Measurements from ENCODE around the gene SORBS1. TPM values are rescaled to one million over a fixed set of nuclear protein-coding genes. Genes with fewer than 3 reads are reported as not detected.
A peak's percentile ranks its signal among the peaks of the same experiment; 100 is the strongest.

The SORBS1 gene
- total RNA-seq, 1 donor from 2014 or later, result 697 TPM

DNA sequence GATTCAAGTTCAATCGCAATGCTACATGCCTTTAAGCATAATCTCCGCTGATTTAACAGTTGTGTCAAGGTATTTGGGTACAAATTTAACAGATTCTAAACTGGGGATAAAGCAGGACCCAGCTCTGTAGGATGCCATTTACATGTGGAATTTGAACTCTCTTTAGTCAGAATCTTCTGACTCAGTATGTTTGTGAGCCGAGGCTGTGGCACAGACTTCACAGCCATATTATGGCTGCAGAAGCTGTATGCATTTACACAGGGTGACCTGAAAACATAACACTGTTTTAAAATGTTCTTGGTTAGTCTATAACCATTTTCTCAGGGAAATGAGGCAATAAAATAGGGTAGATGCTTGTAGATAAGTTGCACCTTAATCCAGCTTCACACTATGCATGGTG, 279.1 kb downstream of the SORBS1 start:
- DNase-seq, result no peak
- ATAC-seq (ENCODE audit: poor library complexity), result no peak
- intact Hi-C loops (cut with DNase I), result no loop called here

DNA sequence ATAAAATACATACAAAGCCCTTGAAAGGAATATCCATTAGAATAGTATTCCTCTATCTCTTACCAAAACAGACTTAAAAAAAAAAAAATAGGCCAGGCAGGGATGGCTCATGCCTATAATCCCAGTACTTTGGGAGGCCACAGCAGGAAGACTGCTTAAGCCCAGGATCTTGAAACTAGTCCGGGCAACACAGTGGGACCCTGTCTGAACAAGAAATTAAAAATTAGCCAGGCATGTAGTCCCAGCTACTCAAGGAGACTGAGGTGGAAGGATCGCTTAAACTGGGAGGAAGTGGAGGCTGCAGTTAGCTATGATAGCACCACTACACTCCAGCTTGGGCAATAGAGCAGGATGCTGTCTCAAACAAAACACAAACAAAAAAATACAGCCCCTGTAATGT, 280.0 kb downstream of the SORBS1 start:
- no peak for DNase-seq
- ATAC-seq (ENCODE audit: poor library complexity), result no peak
- intact Hi-C loops (cut with DNase I), result no loop called here

DNA sequence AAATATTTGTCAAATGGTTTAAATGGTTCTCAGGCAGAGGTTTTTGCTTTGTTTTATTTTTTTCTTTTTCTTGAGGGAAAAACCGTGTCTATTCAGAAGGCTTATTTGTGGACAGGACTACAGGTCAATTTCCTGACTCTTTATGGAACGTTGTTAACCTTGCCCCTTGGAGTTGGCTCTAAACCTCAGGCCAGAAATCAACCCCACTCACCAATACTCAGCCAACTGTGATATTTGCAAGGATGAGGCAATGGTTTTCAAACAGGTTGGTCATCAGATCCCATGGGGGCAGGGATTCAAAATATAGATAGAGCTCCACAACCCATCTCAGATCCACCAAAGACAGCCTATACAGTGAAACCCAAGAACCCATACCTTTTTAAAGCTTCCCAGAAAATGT, 280.5 kb downstream of the SORBS1 start:
- intact Hi-C loops (cut with DNase I), result no loop called here
- ATAC-seq (ENCODE audit: poor library complexity) (no peak), DNase-seq (no peak)

DNA sequence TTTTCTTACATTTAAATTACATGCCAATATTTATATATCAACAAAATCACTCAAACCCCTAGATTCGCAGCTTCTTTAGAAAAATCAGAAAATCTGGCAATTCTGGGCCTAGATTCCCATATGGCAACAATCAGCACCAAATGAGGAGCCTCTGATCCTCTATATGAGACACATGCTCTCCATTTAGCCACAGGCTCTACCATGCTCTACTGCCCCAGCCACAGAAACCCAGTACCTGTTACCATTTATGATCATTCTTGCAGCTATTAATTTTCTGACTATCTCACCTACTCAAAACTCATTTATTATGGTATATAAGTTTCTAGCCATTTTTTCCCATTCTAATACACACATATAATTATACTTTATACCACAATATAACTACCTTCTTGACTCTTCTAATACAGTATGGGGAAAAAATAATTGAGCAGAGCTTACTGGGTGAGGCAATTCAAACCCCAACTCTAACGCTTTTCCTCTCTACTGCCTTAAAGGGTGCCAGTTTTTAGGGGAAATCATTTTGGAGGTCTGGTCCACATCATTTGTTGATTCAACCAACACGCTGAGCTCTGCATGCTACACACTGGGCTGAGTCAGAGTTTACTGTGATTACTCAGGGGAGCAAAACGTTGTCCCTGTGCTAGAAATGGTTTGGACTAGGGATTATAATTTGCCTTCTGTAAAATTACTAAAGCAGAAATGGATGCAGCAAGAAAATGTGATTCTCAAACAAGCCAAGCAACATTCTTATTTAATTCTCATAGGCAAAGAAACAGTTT, 281.9 kb downstream of the SORBS1 start:
- intact Hi-C loops (cut with DNase I), result no loop called here
- no peak for DNase-seq
- ATAC-seq (ENCODE audit: poor library complexity), result peak; percentile 41

DNA sequence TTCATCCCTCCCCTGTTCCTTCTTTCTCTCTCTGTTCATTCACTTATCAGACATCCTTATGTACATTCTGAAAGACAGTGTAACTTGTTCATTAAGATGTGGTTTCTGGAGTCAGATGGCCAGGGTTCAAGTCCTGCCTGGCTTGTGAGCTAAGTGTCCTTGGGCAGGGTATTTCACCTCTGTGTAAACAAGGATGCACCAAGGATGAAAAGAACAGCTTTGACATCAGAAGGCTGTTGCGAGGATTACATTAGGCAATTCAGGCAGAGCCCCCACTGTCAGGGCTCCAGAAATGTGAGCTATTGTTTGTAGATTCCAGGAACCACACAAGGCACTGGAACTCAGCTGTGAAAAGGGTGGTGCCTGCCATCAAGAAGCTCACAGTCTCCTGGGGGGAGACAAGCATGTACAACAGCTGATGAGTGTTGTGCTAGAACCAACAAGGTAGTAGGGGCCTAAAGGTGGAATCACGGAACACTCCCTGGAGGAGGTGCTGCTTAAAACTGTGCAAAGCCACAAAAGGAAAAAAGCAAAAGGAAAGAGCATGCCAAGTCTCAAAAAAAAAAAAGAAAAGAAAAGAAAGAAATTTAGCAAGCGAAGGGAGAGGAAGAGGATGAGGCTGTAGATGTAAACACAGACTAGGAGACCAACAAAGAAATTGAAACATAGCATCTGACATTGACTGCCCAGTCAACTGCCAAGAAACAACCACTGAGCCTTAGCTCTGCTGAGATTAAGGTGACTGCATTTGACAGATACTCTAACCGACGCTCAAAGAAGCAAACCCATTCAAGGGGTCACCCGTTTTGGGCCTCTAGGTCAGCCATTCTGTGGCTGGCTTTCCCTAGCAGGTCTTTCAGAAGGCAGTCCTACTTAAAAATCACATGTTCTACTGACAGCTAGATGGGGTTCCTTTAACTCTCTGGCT, 282.8 kb downstream of the SORBS1 start:
- DNase-seq, result no peak
- peak; percentile 17 for ATAC-seq (ENCODE audit: poor library complexity)
- intact Hi-C loops (cut with DNase I), result no loop called here

DNA sequence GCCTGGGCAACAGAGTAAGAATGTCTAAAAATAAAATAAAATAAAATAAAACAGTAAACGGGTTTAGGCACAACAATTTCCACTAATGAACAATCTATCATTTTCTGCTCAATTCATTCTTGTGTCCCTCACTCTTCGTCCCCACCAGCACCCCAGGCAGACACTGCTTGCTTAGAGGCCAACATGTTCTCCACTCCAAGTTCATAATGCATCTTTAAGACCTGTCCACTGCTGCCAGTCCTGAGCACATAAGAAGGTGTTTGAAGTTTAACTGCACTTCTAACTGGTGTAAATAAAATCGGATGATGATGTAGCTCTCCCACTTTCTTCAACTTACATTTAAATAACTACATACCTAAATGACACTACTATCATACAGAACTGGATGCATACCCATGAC, 283.6 kb downstream of the SORBS1 start:
- DNase-seq, result no peak
- intact Hi-C loops (cut with DNase I), result no loop called here
- no peak for ATAC-seq (ENCODE audit: poor library complexity)

DNA sequence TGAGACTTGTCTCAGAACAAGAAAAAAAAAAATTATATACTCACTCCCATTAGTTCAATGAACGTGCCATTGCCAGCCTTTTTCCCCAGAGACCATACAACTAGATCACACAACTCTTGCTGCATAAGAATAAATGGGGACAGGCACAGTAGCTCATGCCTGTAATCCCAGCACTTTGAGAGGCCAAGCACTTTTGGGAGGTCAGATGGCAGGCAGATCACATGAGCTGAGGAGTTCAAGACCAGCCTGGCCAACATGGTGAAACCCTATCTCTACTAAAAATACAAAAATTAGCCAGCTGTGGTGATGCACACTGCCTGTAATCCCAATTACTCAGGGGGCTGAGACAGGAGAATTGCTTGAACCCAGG, 284.0 kb downstream of the SORBS1 start:
- DNase-seq, result no peak
- intact Hi-C loops (cut with DNase I), result no loop called here
- no peak for ATAC-seq (ENCODE audit: poor library complexity)

DNA sequence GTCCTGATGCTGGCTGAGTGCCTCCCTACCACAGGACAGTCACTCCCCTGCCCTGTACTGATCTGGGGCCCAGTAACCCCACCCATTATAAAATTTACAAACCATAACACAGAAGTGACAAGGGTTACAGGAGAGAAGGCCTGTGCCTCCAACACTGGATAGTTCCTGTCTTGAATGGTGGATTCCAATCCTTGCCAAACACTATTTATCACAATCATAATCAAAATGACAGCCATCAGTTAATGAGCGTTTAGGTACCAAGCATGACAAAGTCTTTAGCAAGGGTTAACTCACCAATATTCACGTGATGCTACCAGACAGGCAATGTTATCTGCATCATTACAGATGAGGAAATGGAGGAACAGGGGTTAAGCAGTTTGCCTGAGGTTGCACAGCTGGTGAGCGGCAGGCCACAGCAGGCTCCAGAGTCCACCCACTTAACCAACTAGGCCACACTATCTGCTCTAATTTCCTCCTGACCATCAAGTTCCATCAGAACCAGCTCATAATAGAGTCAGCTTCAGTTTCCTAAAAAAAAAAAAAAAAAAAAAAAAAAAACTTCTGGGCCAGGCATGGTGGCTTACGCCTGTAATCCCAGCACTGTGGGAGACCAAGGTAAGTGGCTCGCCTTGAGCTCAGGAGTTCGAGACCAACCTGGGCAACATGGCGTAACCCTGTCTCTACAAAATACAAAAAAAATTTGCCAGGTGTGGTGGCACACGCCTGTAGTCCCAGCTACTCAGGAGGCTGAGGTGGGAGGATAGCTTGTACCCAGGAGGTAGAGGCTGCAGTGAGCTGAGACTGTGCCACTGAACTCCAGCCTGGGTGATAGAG, 284.6 kb downstream of the SORBS1 start:
- DNase-seq (no peak), ATAC-seq (ENCODE audit: poor library complexity) (peak; percentile 21)
- intact Hi-C loops (cut with DNase I), result no loop called here

DNA sequence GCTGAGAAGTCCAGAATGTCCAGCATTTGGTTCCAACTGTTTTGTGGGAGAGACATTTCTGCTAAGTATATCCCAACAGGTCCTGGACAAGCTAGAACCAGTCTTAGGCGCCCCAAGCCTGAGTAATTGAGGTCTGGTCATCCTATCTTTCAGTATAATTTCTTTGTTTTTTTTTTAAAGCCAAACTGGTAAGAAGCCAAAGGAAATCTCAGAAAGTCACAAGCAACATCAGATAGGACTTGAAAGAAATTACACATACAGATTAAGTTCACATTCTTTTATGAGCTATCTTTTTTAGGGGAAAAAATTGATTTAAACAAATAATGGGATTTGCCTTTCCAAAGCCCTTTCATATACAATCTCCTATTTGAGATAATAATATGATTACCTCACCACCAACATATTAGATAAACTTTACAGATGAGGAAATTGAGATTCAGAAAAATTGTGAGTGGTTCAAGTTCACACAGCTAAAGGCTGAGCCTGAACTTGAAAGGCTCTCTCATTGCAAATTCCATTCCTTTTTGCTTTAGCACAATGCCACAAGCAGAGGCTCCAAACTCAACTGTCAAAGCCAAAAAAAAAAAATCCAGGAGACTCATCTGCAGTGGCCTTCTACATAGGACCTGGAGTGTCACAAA, 285.3 kb downstream of the SORBS1 start:
- ATAC-seq (ENCODE audit: poor library complexity) (no peak), DNase-seq (no peak)
- intact Hi-C loops (cut with DNase I), result no loop called here

DNA sequence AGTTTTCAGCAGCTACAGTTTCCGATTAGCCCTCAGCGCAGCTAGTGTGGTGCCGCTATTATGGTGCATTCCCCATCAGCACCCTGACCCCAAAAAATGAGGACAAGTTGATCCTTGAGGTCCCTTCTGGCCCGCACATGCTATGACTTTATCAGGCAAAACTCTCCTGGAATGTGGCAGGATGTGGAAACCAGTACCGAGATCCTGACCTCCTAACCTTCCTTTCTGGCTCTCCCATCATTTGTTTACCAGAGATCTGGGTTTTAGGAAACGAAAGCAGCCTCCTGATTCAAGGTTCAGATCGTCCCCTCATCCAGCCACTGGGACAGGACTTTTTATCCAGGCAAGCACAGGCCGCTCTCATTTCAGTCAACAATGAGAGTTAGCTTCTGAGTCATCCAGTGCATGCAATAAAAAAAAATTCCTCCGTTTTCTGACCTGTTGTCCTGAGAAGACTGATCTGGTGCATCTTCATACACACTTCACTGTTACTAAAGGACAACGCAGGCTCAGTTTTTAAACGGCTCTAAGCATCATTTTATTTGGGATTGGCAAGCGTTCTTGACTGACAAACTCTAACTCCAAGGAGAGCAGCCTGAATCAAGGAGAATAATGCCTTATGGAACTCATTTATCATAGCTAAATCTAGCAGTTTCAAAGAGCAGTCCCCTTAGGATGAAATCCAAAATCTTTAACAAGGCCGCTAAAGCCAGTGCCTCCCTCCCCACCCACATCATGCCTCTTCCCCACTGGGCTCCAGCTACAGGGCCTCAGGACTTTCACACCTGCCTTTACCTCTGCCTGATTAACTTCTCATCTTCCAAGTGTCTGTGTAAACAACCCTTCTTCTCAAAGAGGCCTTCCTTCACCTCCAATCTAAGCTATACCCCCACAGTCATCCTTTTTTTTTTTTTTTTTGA, 287.5 kb downstream of the SORBS1 start:
- DNase-seq, result no peak
- intact Hi-C loops (cut with DNase I), result no loop called here
- ATAC-seq (ENCODE audit: poor library complexity), result peak; percentile 63

DNA sequence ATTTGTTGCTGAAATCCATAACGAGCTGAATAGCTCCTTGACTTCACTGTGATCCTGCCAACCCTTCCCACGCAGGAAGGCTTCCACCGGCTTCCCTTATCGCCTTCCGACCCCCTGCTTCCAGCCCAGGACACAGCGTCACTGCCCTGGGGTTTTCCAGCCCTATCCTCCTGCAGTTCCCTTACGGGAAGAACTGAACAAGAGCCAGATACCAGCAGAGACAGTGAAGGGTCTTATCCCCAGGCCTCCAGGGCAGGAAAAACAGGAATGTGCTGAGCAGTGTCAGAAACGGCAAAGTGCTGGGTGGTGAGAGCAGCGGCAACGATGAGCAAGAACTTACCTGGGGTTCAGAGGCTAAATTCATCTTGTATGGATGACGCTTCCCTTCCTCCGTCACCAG, 292.7 kb downstream of the SORBS1 start:
- peak; percentile 65 for ATAC-seq (ENCODE audit: poor library complexity)
- DNase-seq, result peak; percentile 66
- intact Hi-C loops (cut with DNase I), result no loop called here

DNA sequence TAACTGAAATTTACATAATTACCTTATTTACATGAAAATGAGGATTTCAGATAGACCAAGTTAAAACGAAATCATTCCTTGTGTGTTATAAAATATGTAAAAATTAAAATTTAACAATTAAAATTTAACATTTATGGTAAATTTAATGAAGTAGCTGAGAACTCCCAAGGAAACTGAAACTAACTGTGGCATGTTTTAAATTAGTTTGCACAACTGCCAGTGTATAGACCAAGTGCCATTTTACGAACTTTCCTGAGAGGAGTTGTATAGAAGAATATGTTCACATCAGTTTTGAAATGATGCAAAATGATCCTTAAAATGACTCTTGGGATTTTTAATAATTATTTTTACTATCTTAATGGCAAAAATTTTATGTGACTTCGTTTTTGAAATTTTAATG, 293.9 kb downstream of the SORBS1 start:
- intact Hi-C loops (cut with DNase I), result no loop called here
- ATAC-seq (ENCODE audit: poor library complexity), result no peak
- no peak for DNase-seq

DNA sequence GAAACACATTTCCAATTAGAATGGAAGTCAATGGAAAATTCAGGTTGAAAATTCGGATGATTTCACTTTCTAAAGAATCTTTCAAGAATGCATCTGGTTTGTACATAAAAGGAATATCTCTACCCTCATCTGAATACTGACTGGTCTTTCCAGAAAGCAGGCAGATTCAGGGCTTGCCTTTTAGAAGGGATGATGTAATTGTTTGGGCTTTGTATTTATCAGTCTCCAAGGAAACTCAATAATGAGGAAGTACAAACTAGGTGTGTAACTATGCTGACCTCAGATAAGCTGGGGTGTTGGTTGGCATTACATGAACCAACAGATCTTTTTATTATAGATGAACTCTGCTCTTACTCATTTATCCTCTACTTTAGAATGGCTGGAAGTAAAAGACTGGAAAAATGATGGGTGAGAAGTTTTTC, 294.5 kb downstream of the SORBS1 start:
- no peak for DNase-seq
- intact Hi-C loops (cut with DNase I), result no loop called here
- ATAC-seq (ENCODE audit: poor library complexity), result peak; percentile 73

DNA sequence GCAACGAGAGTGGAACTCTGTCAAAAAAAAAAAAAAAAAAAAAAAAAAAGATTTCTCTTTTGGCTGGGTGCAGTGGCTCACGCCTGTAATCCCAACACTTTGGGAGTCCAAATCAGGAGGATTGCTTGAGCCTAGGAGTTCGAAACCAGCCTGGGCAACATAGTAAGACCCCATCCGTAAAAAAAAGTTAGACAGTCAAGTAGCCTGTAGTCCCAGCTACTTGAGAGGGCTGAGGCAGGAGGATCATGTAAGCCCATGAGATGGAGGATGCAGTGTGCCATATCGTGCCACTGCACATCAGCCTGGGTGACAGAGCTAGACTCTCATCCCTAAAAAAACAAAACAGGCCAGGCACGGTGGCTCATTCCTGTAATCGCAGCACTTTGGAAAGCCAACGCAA, 295.6 kb downstream of the SORBS1 start:
- ATAC-seq (ENCODE audit: poor library complexity) (no peak), DNase-seq (no peak)
- intact Hi-C loops (cut with DNase I), result no loop called here

DNA sequence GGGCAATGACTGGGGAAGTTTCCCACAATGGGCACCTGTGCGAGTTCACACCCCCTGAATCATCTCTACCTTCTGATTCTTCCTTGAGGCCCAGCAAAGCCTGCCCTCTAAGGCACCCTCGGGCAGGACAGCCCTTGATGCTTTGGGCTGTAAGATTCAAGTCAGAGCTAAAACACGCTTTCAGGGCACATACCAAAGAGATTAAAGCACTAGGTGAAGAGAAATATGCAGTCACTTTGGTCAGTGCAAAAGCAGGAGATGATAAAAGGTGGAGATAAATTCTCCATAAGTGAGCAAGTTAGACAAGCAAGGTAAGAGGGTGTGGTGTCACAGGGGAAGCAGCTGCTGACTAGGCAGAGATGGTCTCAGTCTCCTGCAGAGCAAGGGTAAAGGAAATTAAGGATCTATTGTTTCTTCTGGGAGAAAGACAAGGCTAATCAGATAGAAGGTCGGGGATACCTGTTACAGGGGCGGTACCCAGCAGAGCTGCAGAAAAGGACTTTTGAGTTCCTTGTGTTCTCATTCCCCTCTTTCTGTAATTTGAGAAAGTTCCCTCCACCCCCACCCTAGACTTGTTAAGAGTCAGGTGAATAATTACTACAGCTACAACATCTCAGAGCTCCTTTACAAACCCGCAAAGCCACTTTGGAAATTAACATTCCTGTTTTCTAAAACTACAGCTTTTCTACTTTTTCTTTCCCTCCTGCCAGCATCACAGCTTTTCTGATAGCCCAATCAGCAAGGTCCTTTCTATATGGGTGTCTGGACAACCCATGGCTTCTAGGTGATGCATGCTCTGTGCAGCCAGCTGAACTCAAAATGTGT, 296.7 kb downstream of the SORBS1 start:
- intact Hi-C loops (cut with DNase I), result no loop called here
- no peak for ATAC-seq (ENCODE audit: poor library complexity)
- no peak for DNase-seq

DNA sequence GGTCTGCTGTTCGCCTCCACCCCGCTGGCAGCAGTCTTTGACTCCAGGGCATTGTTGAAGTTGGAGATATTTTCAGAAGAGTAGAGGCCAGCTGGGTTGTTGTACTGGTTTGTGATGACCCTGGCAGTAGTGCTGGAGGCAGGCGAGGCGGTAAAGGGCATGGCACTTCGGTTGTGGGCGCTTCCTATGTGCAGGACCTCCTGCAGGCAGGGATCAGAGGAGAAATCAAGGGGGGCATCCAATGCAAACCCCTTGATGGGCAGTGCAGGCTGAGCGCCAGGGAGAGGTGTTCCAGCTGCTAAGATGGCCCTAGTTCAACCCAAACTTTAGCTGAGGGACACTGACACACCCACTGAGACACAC, 297.3 kb downstream of the SORBS1 start:
- no peak for ATAC-seq (ENCODE audit: poor library complexity)
- intact Hi-C loops (cut with DNase I), result no loop called here
- no peak for DNase-seq

All from Right ventricle myocardium superior (tissue), 1 donor.